ENCODE results near the gene SLC7A7. TPM values are rescaled to one million over a fixed set of nuclear protein-coding genes. Genes with fewer than 3 reads are reported as not detected.
"Not testable (repeated sequence)": the region's sequence is repeated elsewhere in the genome, so short reads cannot be mapped to it uniquely, and the experiment has no call there.

The SLC7A7 gene
- total and polyA plus RNA-seq, 12 donors = 4.0 to 30.5 (median 17.7) TPM

- no peaks in the 10 kb centered on the region for H3K9me3 ChIP-seq (replicated peaks in 1 of 3)
- intact Hi-C loops (cut with DNase I) = no loop called here
- WGBS, 4 donors = 59 to 81% (median 73%) methylated on average over 5 of the region's 5 CpGs
These were observed 21.3 kb downstream of the SLC7A7 start for GRCh38 chr14:22793976-22794375.

GRCh38 chr14:22793550-22793949 lies 21.7 kb downstream of the SLC7A7 start:
- H3K4me1 ChIP-seq (replicated peaks in 1 of 2); H3K36me3 ChIP-seq (replicated peaks in 1 of 2); intact Hi-C loops (cut with DNase I); H3K9me3 ChIP-seq (replicated peaks in 1 of 3); H3K27me3 ChIP-seq; H3K27ac ChIP-seq; DNase-seq; H3K4me3 ChIP-seq: not testable (repeated sequence)
- 69 to 78% (median 73%) methylated on average over 5 of the region's 5 CpGs for WGBS, 4 donors

More at GRCh38 chr14:22793976-22794375, 21.3 kb downstream of the SLC7A7 start:
- Histone ChIP-seq H3K36me3 (replicated peaks in 1 of 2) (no peaks in the 10 kb centered on the region), H3K4me1 (replicated peaks in 1 of 2) (peaks cover 0 to 4% of the 10 kb centered on the region in 2 donors), H3K27me3 (no peaks in the 10 kb centered on the region), H3K27ac (no peak overlapping the region), H3K4me3 (no peak overlapping the region)
- TF ChIP-seq CTCF (IDR thresholded peaks at IDR 0.05) = no peak
- TF ChIP-seq POLR2A (IDR thresholded peaks at IDR 0.05) = no peak
- DNase-seq = no peak

- intact Hi-C loops (cut with DNase I) = no loop called here
- TF ChIP-seq POLR2A (IDR thresholded peaks at IDR 0.05) (no peak), CTCF (IDR thresholded peaks at IDR 0.05) (no peak)
- Histone ChIP-seq H3K27ac (no peak overlapping the region), H3K4me1 (replicated peaks in 1 of 2) (no peaks in the 10 kb centered on the region), H3K27me3 (no peaks in the 10 kb centered on the region), H3K36me3 (replicated peaks in 1 of 2) (no peaks in the 10 kb centered on the region), H3K9me3 (replicated peaks in 1 of 3) (no peaks in the 10 kb centered on the region), H3K4me3 (no peak overlapping the region)
- WGBS, 4 donors = 80 to 94% (median 85%) methylated on average over 2 of the region's 2 CpGs
- no peak for DNase-seq
These were observed 23.1 kb downstream of the SLC7A7 start for GRCh38 chr14:22792158-22792557.

DNA sequence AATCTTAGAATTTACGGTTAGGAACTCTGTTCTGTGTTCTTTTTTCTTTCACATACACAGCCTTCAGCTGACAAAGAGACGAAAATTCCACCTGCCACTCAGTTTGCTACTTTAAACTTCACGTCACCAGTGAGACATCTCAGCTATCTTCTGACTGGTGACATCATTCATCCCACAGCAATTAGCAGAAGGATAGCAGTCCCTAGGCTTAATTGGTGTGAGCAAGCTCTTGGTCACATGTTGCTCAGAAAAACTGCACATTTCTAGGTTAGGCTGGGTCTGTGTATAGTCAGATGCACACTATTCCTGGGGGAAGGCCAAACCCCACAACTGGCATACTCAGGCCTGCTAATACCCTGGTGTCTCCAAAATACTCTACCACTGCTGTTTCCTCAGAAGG lies 23.9 kb downstream of the SLC7A7 start:
- 61 to 66% (median 66%) methylated on average over 3 of the region's 3 CpGs for WGBS, 4 donors
- no peak for DNase-seq

More for the DNA sequence above, 23.9 kb downstream of the SLC7A7 start:
- no peaks in the 10 kb centered on the region for H3K4me1 ChIP-seq (replicated peaks in 1 of 2)
- H3K9me3 ChIP-seq (replicated peaks in 1 of 3) = no peaks in the 10 kb centered on the region
- no peaks in the 10 kb centered on the region for H3K27me3 ChIP-seq
- intact Hi-C loops (cut with DNase I) = no loop called here
- no peak overlapping the region for H3K27ac ChIP-seq
- TF ChIP-seq CTCF (IDR thresholded peaks at IDR 0.05) (no peak), POLR2A (IDR thresholded peaks at IDR 0.05) (no peak)
- no peak overlapping the region for H3K4me3 ChIP-seq
- no peaks in the 10 kb centered on the region for H3K36me3 ChIP-seq (replicated peaks in 1 of 2)
